Effector memory CD4-positive, alpha-beta T cell (primary cell): ENCODE results near the gene SLC2A1.

ENCODE experiments used
- DNase-seq, 3 donors: peaks; one replicate each; pipeline ENCODE4 v3.0.0-alpha.2; 2020
- H3K27ac ChIP-seq: 2 replicates; pipeline ENCODE4 v1.7.0; 2013; ENCODE audit warnings: mild to moderate bottlenecking, low read length, moderate library complexity; ENCODE audit not compliant: insufficient read depth, poor library complexity, severe bottlenecking
- H3K27me3 ChIP-seq: replicated peaks from 2 replicates; pipeline ENCODE4 v1.7.0; 2013; ENCODE audit warnings: mild to moderate bottlenecking, low read length; ENCODE audit not compliant: insufficient read depth, control insufficient read depth, poor library complexity, severe bottlenecking
- H3K36me3 ChIP-seq: 2 replicates; pipeline ENCODE4 v1.7.0; 2013; ENCODE audit warnings: mild to moderate bottlenecking, low read length, moderate library complexity; ENCODE audit not compliant: control insufficient read depth, insufficient read depth
- H3K4me1 ChIP-seq: 2 replicates; pipeline ENCODE4 v1.7.0; 2013; ENCODE audit warnings: low read length, mild to moderate bottlenecking; ENCODE audit not compliant: control insufficient read depth, insufficient read depth, poor library complexity, severe bottlenecking
- H3K4me3 ChIP-seq: 2 replicates; pipeline ENCODE4 v1.7.0; 2013; ENCODE audit warnings: low read length, low read depth, mild to moderate bottlenecking; ENCODE audit not compliant: insufficient read depth, poor library complexity, severe bottlenecking
- H3K9me3 ChIP-seq: 2 replicates; pipeline ENCODE4 v1.7.0; 2013; ENCODE audit warnings: mild to moderate bottlenecking, low read length, moderate library complexity; ENCODE audit not compliant: control insufficient read depth

The SLC2A1 gene

DNA sequence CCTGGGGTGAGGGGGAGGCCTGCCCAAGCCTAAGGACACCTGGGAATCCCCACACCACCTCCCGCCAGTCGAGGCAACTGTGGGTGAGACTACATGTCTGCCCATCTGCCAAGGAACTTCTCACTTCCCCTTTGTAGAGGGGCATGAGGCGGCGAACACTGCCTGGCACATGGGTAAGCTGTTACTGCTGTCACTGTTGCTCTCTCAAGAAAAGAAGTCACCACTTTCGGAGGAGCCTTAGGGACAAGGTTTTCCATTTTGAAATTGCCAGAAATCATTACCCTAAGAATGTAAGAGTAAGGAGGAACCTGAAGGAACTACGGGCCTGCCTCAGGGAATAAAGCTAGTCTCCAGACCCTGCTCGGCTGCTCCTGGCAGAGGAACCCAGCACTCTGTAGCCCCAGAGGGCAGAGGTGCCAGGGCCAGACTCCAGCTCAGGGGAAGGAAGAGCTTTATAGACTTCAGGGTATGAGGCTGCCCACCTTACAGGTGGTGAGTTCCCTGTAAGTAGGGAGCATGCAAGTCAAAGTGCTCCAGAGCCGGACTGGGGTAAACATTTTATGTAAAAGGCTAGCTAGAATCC is 23.3 kb downstream of the SLC2A1 start:
- H3K27me3 ChIP-seq: no peaks in the 10 kb centered on the region
- no peaks in the 10 kb centered on the region for H3K9me3 ChIP-seq
- H3K4me1 ChIP-seq: peaks cover 89% of the 10 kb centered on the region
- no peak overlapping the region for H3K4me3 ChIP-seq
- no peak overlapping the region for H3K27ac ChIP-seq
- peaks cover 25% of the 10 kb centered on the region for H3K36me3 ChIP-seq
- DNase-seq: no peak

DNA sequence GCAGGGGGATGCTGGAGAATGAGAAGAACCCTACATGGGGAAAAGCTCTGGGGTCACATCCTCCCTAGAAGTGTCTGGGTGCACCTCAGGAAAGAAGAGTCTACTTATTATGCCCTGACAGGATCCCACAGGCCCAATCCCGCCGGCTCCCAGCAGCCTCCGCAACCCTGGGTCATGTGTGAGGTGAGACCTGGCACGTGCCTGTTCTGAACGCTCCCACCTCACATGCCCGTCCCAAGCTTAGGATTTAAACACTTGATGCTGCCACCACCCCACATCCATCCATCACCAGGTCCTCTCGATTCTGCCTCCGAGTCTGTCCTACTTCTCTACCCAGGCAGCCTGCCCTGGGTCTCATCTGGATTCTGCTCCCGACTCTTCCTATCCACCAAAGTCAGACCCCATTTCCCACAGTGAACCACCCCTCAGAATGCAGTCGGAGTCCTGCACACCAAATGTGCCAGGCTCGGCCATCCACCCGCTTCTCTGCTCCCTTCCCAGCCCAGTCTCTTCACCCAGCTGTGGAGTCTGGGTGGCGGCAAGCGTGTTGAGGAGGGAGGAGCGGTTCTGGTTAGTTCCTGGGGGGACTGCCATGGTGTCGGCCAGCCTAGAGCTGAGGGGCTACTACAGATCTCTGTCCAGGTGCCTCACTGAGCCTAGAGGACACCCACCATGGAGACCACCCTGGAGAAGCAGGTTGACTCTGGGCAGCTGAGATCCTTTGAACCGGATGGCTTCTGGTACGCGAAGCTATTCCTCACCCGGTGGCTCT is 23.9 kb downstream of the SLC2A1 start:
- Histone ChIP-seq H3K27me3 (no peaks in the 10 kb centered on the region), H3K4me3 (no peak overlapping the region), H3K4me1 (peaks cover 90% of the 10 kb centered on the region), H3K27ac (peak overlapping the region; percentile 18), H3K36me3 (peaks cover 32% of the 10 kb centered on the region), H3K9me3 (no peaks in the 10 kb centered on the region)
- DNase-seq: no peak

DNA sequence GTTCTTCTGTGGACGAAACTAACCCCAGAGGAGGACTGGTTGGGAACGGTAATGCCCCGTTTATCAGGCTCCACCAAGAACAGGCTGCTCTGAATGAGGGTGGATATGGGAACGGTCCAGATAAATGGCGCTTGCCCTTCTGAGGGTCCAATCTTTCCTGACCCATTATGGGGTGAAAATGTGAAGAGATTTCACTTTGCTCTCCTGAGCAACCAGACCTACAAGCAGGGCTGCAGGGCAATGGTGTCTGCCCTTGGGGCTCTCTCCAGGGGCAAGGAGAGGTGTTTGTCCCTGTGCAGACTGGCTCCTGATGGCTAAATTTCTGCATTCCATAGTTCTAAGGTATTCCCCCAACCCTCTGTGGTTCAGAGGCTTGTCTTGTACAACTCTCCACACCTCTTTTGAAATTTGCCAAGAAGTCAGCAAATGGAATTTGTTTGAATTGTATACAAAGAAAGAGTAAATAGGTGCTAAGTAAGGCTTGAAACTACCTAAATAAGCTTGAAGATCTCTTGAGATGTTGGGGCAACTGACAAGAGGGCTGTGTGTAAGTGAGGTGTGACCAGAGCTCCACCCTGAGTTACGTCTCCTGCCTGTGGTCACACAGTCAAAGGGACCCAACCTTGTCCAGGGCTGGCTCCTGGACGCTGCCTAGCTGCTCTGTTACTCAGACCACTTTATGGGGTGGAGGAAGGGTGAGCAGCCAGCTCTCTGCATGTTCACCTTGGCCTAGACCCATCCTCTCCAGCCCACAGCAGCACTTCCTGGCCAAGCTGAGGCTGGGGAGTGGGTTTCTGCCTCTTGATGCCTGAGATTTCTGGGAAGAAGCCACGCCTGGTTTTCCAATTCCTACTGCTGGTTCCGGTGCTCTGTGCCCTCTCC is 24.8 kb downstream of the SLC2A1 start:
- no peaks in the 10 kb centered on the region for H3K27me3 ChIP-seq
- peaks cover 83% of the 10 kb centered on the region for H3K4me1 ChIP-seq
- H3K36me3 ChIP-seq: peaks cover 34% of the 10 kb centered on the region
- no peak for DNase-seq
- H3K4me3 ChIP-seq: no peak overlapping the region
- peak overlapping the region; percentile 38 for H3K27ac ChIP-seq
- no peaks in the 10 kb centered on the region for H3K9me3 ChIP-seq

DNA sequence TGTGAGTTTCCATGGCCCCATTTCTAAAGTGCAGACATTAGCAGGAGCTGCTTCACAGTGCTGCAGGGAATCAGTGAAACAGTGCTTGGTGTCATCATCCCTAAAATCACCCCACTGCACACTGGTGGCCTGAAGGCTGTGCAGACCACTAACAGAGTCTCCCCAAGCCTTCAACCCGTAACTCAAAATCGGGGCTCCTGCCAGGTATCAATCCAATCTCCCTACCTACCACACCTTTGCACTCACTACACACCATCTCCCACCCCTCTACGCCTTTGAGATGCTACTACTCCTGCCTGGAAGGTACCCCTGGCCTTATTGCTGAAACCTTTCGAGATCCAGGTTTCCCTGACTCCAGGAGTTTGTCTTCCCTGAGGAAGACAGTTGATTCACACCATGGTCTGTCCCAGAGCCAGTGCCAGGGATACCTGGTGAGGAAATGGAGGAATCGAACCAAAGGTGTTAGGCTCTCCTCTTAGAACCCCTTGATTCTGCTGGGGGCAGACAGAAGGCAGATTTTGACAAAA is 25.5 kb downstream of the SLC2A1 start:
- Histone ChIP-seq H3K36me3 (peaks cover 35% of the 10 kb centered on the region), H3K4me3 (no peak overlapping the region), H3K27ac (peak overlapping the region; percentile 79), H3K9me3 (no peaks in the 10 kb centered on the region), H3K27me3 (no peaks in the 10 kb centered on the region), H3K4me1 (peaks cover 76% of the 10 kb centered on the region)
- no peak for DNase-seq

DNA sequence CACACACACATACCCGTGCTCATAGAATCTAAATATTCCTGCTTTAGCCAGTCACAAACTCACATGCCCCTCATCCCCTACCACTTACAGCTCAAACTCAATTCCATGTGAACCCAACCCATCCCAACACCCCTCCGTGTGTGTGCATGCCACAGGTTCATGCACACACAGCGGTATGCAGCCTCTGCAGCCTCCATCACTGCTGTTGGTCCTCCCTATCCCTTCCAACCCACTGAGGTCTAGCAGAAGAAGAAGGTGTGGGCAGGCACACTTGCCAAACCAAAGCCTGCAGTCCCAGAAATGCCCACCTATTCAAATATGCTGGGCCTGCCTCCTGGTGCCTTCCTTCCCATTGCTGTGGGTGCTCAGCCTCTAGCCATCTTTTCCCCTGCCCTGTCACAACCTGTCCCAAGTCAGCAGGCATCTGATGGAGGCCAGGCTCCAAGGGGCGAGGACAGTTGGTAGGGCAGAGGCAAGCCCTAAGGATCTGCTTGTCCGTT is 26.2 kb downstream of the SLC2A1 start:
- Histone ChIP-seq H3K4me1 (peaks cover 71% of the 10 kb centered on the region), H3K36me3 (peaks cover 37% of the 10 kb centered on the region), H3K27me3 (no peaks in the 10 kb centered on the region), H3K27ac (peak overlapping the region; percentile 79), H3K4me3 (no peak overlapping the region), H3K9me3 (no peaks in the 10 kb centered on the region)
- no peak for DNase-seq

DNA sequence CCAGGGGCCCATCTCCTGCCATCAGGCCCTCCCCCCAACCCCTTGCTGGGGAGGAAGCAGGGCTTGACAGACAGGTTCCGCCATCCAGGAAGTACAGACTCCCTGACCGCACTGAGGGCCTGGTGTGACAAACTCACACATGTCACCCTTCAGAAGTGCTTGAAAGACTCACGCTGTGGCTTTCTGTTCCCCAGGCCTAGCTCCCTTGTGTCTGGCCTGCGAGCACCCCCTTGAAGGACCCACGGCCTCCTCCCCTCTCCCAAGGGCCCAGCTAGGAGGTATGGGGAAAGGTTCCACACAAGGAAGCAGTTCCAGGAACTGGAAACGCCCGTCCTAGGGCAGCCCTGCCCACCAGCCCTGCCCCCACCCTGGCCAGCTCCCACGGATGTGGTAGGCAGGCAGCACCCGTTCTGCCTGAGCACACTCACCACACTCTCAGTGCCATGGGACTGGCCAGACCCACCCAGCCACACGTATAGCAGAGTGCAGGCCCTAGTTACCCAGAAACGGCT is 26.7 kb downstream of the SLC2A1 start:
- H3K4me3 ChIP-seq: peak overlapping the region; percentile 18
- H3K36me3 ChIP-seq: peaks cover 37% of the 10 kb centered on the region
- peak; percentile 67 to 74 (median 72) for DNase-seq
- peaks cover 65% of the 10 kb centered on the region for H3K4me1 ChIP-seq
- H3K9me3 ChIP-seq: no peaks in the 10 kb centered on the region
- H3K27ac ChIP-seq: peak overlapping the region; percentile 79
- no peaks in the 10 kb centered on the region for H3K27me3 ChIP-seq

DNA sequence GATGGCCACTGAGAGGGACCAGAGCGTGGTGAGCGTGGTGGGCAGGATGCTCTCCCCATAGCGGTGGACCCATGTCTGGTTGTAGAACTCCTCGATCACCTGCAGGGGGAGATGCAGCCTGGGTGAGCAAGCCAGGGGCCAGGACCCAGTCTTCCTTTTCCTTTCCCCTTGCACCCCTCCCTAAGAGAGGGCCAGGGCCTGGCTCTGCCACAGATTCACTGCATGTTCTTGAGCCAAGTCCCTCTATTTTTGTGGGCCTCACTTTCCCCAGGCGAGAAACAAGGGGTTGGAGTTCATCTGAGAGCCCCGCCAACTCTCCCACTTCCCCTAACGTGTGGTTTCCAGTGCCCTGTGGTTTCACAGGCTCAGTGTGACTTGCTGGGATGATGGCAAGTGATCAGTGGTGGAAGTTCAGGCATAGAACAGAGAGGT is 27.5 kb downstream of the SLC2A1 start:
- H3K27me3 ChIP-seq: no peaks in the 10 kb centered on the region
- DNase-seq: peak; percentile 35 to 45 (median 41)
- no peaks in the 10 kb centered on the region for H3K9me3 ChIP-seq
- H3K4me1 ChIP-seq: peaks cover 57% of the 10 kb centered on the region
- H3K27ac ChIP-seq: peak overlapping the region; percentile 79
- H3K4me3 ChIP-seq: no peak overlapping the region
- peaks cover 46% of the 10 kb centered on the region for H3K36me3 ChIP-seq

DNA sequence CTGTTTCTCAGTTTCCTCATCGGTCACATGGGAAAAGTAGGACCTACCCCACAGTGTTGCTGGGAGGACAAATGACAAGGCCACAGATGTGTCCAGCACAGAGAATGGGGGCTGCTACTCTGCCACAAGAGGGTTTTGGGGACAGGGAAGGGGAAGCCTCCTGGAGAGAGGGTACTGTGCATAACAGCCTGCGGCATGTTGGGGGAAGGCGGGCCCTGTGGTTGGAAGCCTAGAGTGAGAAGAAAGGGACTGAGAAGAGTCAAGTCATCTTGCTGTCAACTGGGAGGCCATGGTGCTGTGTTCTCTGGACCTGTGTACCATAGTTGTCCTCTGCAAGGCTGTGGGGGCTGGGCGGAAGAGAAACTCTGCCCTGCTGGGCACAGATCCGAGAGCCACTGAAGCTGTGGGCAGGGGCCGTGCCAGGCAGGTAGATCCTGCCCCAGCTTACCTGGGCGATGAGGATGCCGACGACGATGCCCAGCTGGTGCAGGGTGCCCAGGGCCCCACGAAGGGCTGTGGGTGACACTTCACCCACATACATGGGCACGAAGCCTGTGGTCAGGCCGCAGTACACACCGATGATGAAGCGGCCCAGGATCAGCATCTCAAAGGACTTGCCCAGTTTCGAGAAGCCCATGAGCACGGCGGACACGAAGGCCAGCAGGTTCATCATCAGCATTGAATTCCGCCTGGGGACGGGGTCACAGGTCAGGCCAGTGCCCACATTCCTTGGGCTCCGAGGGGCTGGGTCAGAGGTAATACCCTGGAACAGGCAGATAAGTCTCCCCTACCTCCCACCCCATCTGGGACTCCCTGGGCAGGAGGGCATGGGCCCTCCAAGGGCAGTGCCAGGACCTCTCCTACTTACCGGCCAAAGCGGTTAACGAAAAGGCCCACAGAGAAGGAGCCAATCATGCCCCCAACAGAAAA is 28.2 kb downstream of the SLC2A1 start:
- Histone ChIP-seq H3K4me1 (peaks cover 52% of the 10 kb centered on the region), H3K36me3 (peaks cover 50% of the 10 kb centered on the region), H3K4me3 (no peak overlapping the region), H3K9me3 (no peaks in the 10 kb centered on the region), H3K27me3 (no peaks in the 10 kb centered on the region), H3K27ac (peak overlapping the region; percentile 79)
- no peak for DNase-seq
